Neural progenitor cell (in vitro differentiated cells): ENCODE results near the gene TMEM150C. TPM values are rescaled to one million over a fixed set of nuclear protein-coding genes. Genes with fewer than 3 reads are reported as not detected.

Experiments used
- DNase-seq: peaks from one replicate; pipeline ENCODE4 v3.0.0-alpha.2; 2016; ENCODE audit warnings: low spot score
- H2AFZ ChIP-seq: fragments of 200-600 bp; sonication (generic); replicated peaks from 2 replicates; pipeline ENCODE4 v1.6.1; 2016; ENCODE audit warnings: antibody characterized with exemption
- H3F3A ChIP-seq: fragments of 200-600 bp; sonication (generic); 2 replicates; pipeline ENCODE4 v1.6.1; 2016; ENCODE audit warnings: antibody characterized with exemption, low read depth
- H3K27ac ChIP-seq: fragments of 200-600 bp; sonication (generic); 2 replicates; pipeline ENCODE4 v1.5.1; 2016; ENCODE audit warnings: mild to moderate bottlenecking
- H3K27me3 ChIP-seq: fragments of 200-600 bp; sonication (generic); 2 replicates; pipeline ENCODE4 v1.6.1; 2016; ENCODE audit warnings: mild to moderate bottlenecking, moderate library complexity
- H3K36me3 ChIP-seq: fragments of 200-600 bp; sonication (generic); 2 replicates; pipeline ENCODE4 v1.5.1; 2016
- H3K4me1 ChIP-seq: fragments of 200-600 bp; sonication (generic); 2 replicates; pipeline ENCODE4 v1.6.1; 2016; ENCODE audit warnings: mixed run types
- H3K4me2 ChIP-seq: fragments of 200-600 bp; sonication (generic); 2 replicates; pipeline ENCODE4 v1.6.1; 2016
- H3K4me3 ChIP-seq: fragments of 200-600 bp; sonication (generic); 2 replicates; pipeline ENCODE4 v1.5.1; 2016
- H3K79me2 ChIP-seq: fragments of 200-600 bp; sonication (generic); 2 replicates; pipeline ENCODE4 v1.6.1; 2016; ENCODE audit warnings: low read depth
- H3K9ac ChIP-seq: fragments of 200-600 bp; sonication (generic); 2 replicates; pipeline ENCODE4 v1.6.1; 2016
- H3K9me3 ChIP-seq: fragments of 200-600 bp; sonication (generic); 2 replicates; pipeline ENCODE4 v1.5.1; 2016; ENCODE audit warnings: low read depth
- H4K20me1 ChIP-seq: fragments of 200-600 bp; sonication (generic); 2 replicates; pipeline ENCODE4 v1.6.1; 2016; ENCODE audit warnings: low read depth
- H3K27ac Mint-ChIP-seq: 3 replicates; pipeline ENCODE4 v1.8.0; 2021; ENCODE audit warnings: mixed read lengths
- H3K27me3 Mint-ChIP-seq: 2 replicates; pipeline ENCODE4 v1.8.0; 2022; ENCODE audit warnings: low read depth, mild to moderate bottlenecking, inconsistent platforms, moderate library complexity, mixed read lengths; ENCODE audit not compliant: insufficient read depth
- H3K36me3 Mint-ChIP-seq: 3 replicates; pipeline ENCODE4 v1.8.0; 2021; ENCODE audit warnings: mixed read lengths
- H3K4me1 Mint-ChIP-seq: 3 replicates; pipeline ENCODE4 v1.8.0; 2021; ENCODE audit warnings: mixed read lengths
- H3K4me3 Mint-ChIP-seq: 3 replicates; pipeline ENCODE4 v1.8.0; 2021; ENCODE audit warnings: mild to moderate bottlenecking, moderate library complexity, mixed read lengths
- H3K9me3 Mint-ChIP-seq: 3 replicates; pipeline ENCODE4 v1.8.0; 2020; ENCODE audit warnings: mixed read lengths
- EZH2 ChIP-seq: fragments of 200-600 bp; sonication (generic); IDR thresholded peaks from 2 replicates; pipeline ENCODE4 v1.6.1; 2017; ENCODE audit warnings: antibody characterized with exemption, mild to moderate bottlenecking, moderate library complexity
- EZH2phosphoT487 ChIP-seq: fragments of 200-600 bp; sonication (generic); IDR thresholded peaks from 2 replicates; pipeline ENCODE4 v1.6.1; 2017; ENCODE audit warnings: antibody characterized with exemption
- total RNA-seq: library from RNA; depleted of rRNA; stranded (reverse); fragments of >200 nt; gene quantifications from 2 replicates; pipeline ENCODE4 v1.2.3, GENCODE V29; 2015; ENCODE audit warnings: low replicate concordance
- TF ChIP-seq, protein P1 (sequence below): fragments of 200-600 bp; sonication (generic); IDR thresholded peaks from 2 replicates; pipeline ENCODE4 v1.5.1; 2017; ENCODE audit warnings: antibody characterized with exemption, mild to moderate bottlenecking

Gene TMEM150C
- total RNA-seq, 1 donor from 2014 or later, result 3.8 TPM

DNA sequence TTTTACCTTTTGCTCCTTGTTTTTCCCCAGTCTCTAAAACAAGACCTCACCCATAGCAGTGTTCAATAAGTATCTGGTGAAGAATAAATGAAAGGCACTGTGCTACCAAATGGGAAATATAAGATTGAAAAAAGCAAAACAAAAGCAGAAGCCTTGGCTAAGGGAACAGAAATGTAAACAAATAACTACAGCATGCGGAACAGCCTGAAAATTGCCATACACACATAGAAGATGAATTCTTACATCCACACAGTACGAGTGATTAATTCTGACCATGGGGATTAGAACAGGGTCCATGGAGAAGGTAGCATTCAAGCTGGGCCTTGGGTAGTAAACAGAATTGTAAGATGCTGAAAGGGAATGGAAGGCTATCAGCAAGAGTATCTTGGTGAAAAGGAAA lies 40.5 kb downstream of the TMEM150C start:
- Histone ChIP-seq H2AFZ (no peak overlapping the region), H3K27me3 (no peaks in the 10 kb centered on the region), H4K20me1 (no peaks in the 10 kb centered on the region), H3F3A (peaks cover 3% of the 10 kb centered on the region), H3K9me3 (no peaks in the 10 kb centered on the region), H3K4me2 (no peak overlapping the region), H3K4me3 (no peak overlapping the region), H3K27ac (no peak overlapping the region), H3K9ac (no peak overlapping the region), H3K79me2 (no peaks in the 10 kb centered on the region), H3K36me3 (no peaks in the 10 kb centered on the region), H3K4me1 (peaks cover 12% of the 10 kb centered on the region)
- no peak for DNase-seq
- H3K4me3 Mint-ChIP-seq, result no peak overlapping the region
- H3K27me3 Mint-ChIP-seq, result peaks cover 2% of the 10 kb centered on the region
- no peak overlapping the region for H3K27ac Mint-ChIP-seq
- H3K9me3 Mint-ChIP-seq, result no peaks in the 10 kb centered on the region
- no peaks in the 10 kb centered on the region for H3K36me3 Mint-ChIP-seq
- H3K4me1 Mint-ChIP-seq, result peaks cover 11% of the 10 kb centered on the region
- no peak for TF ChIP-seq EZH2
- no peak for TF ChIP-seq EZH2phosphoT487
- TF ChIP-seq, protein P1, sequence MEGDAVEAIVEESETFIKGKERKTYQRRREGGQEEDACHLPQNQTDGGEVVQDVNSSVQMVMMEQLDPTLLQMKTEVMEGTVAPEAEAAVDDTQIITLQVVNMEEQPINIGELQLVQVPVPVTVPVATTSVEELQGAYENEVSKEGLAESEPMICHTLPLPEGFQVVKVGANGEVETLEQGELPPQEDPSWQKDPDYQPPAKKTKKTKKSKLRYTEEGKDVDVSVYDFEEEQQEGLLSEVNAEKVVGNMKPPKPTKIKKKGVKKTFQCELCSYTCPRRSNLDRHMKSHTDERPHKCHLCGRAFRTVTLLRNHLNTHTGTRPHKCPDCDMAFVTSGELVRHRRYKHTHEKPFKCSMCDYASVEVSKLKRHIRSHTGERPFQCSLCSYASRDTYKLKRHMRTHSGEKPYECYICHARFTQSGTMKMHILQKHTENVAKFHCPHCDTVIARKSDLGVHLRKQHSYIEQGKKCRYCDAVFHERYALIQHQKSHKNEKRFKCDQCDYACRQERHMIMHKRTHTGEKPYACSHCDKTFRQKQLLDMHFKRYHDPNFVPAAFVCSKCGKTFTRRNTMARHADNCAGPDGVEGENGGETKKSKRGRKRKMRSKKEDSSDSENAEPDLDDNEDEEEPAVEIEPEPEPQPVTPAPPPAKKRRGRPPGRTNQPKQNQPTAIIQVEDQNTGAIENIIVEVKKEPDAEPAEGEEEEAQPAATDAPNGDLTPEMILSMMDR, result no peak

GRCh38 chr4:82519776-82520175 lies 42.0 kb downstream of the TMEM150C start:
- no peaks in the 10 kb centered on the region for H4K20me1 ChIP-seq
- peaks cover 11% of the 10 kb centered on the region for H3K4me1 Mint-ChIP-seq

DNA sequence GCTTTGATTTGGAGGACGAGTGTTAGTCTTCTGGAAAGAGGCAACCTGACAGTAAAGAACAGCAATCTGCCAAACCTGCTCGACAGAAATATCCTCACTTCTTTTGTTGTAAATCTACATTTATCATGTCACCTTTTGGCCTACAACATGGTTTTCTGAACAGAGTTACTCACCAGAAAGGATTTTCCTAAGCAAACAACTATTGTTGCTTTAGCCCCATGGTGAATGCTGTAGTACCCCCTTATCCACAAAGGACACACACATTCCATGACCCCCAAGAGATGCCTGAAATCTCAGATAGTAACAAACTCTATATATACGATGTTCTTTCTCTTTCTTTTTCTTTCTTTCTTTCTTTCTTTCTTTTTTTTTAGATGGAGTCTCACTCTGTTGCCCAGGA lies 42.7 kb downstream of the TMEM150C start:
- TF ChIP-seq, protein P1, result no peak
- TF ChIP-seq EZH2phosphoT487, result no peak
- TF ChIP-seq EZH2, result no peak
- Histone ChIP-seq H2AFZ (no peak overlapping the region), H4K20me1 (no peaks in the 10 kb centered on the region), H3K36me3 (no peaks in the 10 kb centered on the region), H3F3A (no peaks in the 10 kb centered on the region), H3K4me2 (no peak overlapping the region), H3K79me2 (no peaks in the 10 kb centered on the region), H3K9ac (no peak overlapping the region), H3K9me3 (no peaks in the 10 kb centered on the region), H3K4me1 (peaks cover 3% of the 10 kb centered on the region), H3K27ac (no peak overlapping the region), H3K4me3 (no peak overlapping the region), H3K27me3 (no peaks in the 10 kb centered on the region)
- Mint-ChIP-seq H3K27ac (no peak overlapping the region), H3K4me1 (peaks cover 11% of the 10 kb centered on the region), H3K9me3 (no peaks in the 10 kb centered on the region), H3K4me3 (no peak overlapping the region), H3K36me3 (no peaks in the 10 kb centered on the region), H3K27me3 (no peaks in the 10 kb centered on the region)
- DNase-seq, result no peak

More at GRCh38 chr4:82519776-82520175, 42.0 kb downstream of the TMEM150C start:
- Histone ChIP-seq H3K4me2 (no peak overlapping the region), H3K79me2 (no peaks in the 10 kb centered on the region), H3K9me3 (no peaks in the 10 kb centered on the region), H3K27ac (no peak overlapping the region), H3K4me1 (peaks cover 8% of the 10 kb centered on the region), H3F3A (peaks cover 3% of the 10 kb centered on the region), H3K27me3 (no peaks in the 10 kb centered on the region), H3K9ac (no peak overlapping the region), H2AFZ (no peak overlapping the region), H3K4me3 (no peak overlapping the region), H3K36me3 (no peaks in the 10 kb centered on the region)
- Mint-ChIP-seq H3K36me3 (no peaks in the 10 kb centered on the region), H3K4me3 (no peak overlapping the region), H3K27ac (no peak overlapping the region), H3K27me3 (peaks cover 2% of the 10 kb centered on the region), H3K9me3 (no peaks in the 10 kb centered on the region)
- DNase-seq, result no peak
- TF ChIP-seq EZH2phosphoT487, result no peak
- TF ChIP-seq EZH2, result no peak
- TF ChIP-seq, protein P1, result no peak
